CD4-positive, alpha-beta T cell (primary cell): ENCODE results near the gene ADAMTS17. TPM values are rescaled to one million over a fixed set of nuclear protein-coding genes. Genes with fewer than 3 reads are reported as not detected.

Experiments used
- ATAC-seq: fragments of 200-7000 bp; cut with Tn5 transposase; one replicate; pipeline ENCODE4 v1.10.0; 2022; ENCODE audit warnings: mild to moderate bottlenecking; ENCODE audit not compliant: poor library complexity
- CTCF ChIA-PET: fragments of 350-600 bp; sonication (Branson Sonifier 250); formaldehyde crosslinking; loops from one replicate; lab custom pipeline; 2021; ENCODE audit warnings: antibody characterized with exemption, inconsistent platforms; lab: Charles Lee
- POLR2A ChIA-PET: fragments of 350-600 bp; sonication (Branson Sonifier 250); formaldehyde crosslinking; loops from one replicate; lab custom pipeline; 2021; ENCODE audit warnings: antibody characterized with exemption, inconsistent platforms; lab: Charles Lee
- DNase-seq, 14 experiments: peaks; one replicate each; pipeline ENCODE4 v3.0.0-alpha.2; 2013 to 2020; ENCODE audit warnings: mixed read lengths in 2 of 14
- H3K27ac ChIP-seq, 2 donors: one replicate each; pipeline versions ENCODE4 v1.5.1 to v1.7.0; 2013; ENCODE audit warnings: low read length in 2 of 2, low read depth in 1 of 2, mild to moderate bottlenecking in 1 of 2
- H3K27me3 ChIP-seq, 2 experiments: 1 replicate in 1 of 2; 2 replicates in 1 of 2; pipeline versions ENCODE4 v1.6.1 to v1.7.0; 2013; ENCODE audit warnings: low read length in 2 of 2, control low read depth in 1 of 2, mild to moderate bottlenecking in 1 of 2, moderate library complexity in 1 of 2; ENCODE audit not compliant: insufficient read depth in 2 of 2, control insufficient read depth in 1 of 2
- H3K36me3 ChIP-seq: one replicate; pipeline ENCODE4 v1.6.1; 2013; ENCODE audit warnings: low read length, control low read depth; ENCODE audit not compliant: insufficient read depth
- H3K4me1 ChIP-seq: one replicate; pipeline ENCODE4 v1.6.1; 2013; ENCODE audit warnings: low read length, control low read depth; ENCODE audit not compliant: insufficient read depth
- H3K4me3 ChIP-seq: one replicate; pipeline ENCODE4 v1.5.1; 2013; ENCODE audit warnings: mild to moderate bottlenecking, low read length, moderate library complexity
- H3K9me3 ChIP-seq, 2 experiments: 1 replicate in 1 of 2; 2 replicates in 1 of 2; pipeline versions ENCODE4 v1.6.1 to v1.7.0; 2013; ENCODE audit warnings: low read length in 2 of 2, mild to moderate bottlenecking in 2 of 2, control low read depth in 1 of 2, moderate library complexity in 1 of 2; ENCODE audit not compliant: control insufficient read depth in 1 of 2, insufficient read depth in 1 of 2
- H3K27ac Mint-ChIP-seq: one replicate; pipeline ENCODE4 v1.8.0; 2020; ENCODE audit warnings: mixed read lengths
- H3K27me3 Mint-ChIP-seq: one replicate; pipeline ENCODE4 v1.8.0; 2021; ENCODE audit warnings: mixed read lengths
- H3K36me3 Mint-ChIP-seq: one replicate; pipeline ENCODE4 v1.8.0; 2021; ENCODE audit warnings: low read depth, mixed read lengths
- H3K4me1 Mint-ChIP-seq: one replicate; pipeline ENCODE4 v1.8.0; 2021; ENCODE audit warnings: low read depth, mixed read lengths
- H3K4me3 Mint-ChIP-seq: one replicate; pipeline ENCODE4 v1.8.0; 2020; ENCODE audit warnings: mild to moderate bottlenecking, mixed read lengths
- H3K9me3 Mint-ChIP-seq: one replicate; pipeline ENCODE4 v1.8.0; 2020; ENCODE audit warnings: mixed read lengths
- intact Hi-C, 2 experiments: fragments of 100-400 bp; cut with DNase I in 1 of 2; cut with micrococcal nuclease in 1 of 2; formaldehyde crosslinking; loops; one replicate each; pipeline versions ENCODE4 v1.15.1 to v1.9.0; 2023 to 2025; cut with DNase I, micrococcal nuclease
- total RNA-seq, 174 experiments: library from RNA in 2 of 174; stranded (reverse) in 2 of 174; gene quantifications; one replicate each; pipeline ENCODE4 v1.2.3 and lab custom pipeline; 2021 to 2026
- TF ChIP-seq, protein P1 (sequence below): fragments of 200-600 bp; IDR thresholded peaks from one replicate; pipeline ENCODE4 v1.8.0; 2022; ENCODE audit warnings: antibody characterized with exemption, mild to moderate bottlenecking

The ADAMTS17 gene
- total RNA-seq, 2 experiments from 2014 or later = 9.9 to 13.2 TPM

DNA sequence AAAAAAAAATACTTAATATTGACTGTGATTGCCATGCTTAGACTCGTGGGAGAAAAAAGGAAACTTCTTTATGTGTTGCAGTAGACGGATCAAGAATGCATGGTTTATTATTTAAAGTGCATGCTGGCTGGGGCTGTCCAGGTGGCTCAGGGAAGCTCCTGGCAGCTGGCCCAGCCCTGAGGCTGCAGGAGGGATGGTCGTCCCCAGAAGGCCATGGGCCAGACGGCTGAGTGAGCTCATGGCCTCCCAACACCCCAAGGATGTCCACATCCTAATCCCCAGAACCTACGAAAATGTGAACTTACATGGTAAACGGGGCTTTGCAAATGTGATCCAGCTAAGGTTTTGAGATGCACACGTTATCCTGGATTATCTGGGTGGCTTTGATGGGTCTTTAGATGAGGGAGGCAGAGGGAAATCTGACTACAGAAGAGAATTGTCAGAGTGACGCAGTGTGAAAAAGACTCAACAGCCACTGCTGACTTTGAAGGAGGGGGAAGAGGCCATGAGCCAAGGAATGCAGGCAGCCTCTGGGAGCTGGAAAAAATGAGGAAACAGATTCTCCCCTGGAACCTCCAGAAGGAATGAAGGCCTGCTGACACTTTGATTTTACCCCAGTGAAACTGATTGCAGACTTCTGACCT is 29.8 kb downstream of the ADAMTS17 start:
- Histone ChIP-seq H3K4me3 (no peak overlapping the region), H3K27me3 (no peaks in the 10 kb centered on the region), H3K9me3 (peaks cover 0 to 6% of the 10 kb centered on the region in 2 experiments), H3K4me1 (no peaks in the 10 kb centered on the region), H3K36me3 (peaks cover 3% of the 10 kb centered on the region), H3K27ac (no peak overlapping the region)
- ATAC-seq (no peak), DNase-seq (no peak)
- TF ChIP-seq, protein P1, sequence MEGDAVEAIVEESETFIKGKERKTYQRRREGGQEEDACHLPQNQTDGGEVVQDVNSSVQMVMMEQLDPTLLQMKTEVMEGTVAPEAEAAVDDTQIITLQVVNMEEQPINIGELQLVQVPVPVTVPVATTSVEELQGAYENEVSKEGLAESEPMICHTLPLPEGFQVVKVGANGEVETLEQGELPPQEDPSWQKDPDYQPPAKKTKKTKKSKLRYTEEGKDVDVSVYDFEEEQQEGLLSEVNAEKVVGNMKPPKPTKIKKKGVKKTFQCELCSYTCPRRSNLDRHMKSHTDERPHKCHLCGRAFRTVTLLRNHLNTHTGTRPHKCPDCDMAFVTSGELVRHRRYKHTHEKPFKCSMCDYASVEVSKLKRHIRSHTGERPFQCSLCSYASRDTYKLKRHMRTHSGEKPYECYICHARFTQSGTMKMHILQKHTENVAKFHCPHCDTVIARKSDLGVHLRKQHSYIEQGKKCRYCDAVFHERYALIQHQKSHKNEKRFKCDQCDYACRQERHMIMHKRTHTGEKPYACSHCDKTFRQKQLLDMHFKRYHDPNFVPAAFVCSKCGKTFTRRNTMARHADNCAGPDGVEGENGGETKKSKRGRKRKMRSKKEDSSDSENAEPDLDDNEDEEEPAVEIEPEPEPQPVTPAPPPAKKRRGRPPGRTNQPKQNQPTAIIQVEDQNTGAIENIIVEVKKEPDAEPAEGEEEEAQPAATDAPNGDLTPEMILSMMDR = no peak
- CTCF ChIA-PET = no interaction called here
- no peaks in the 10 kb centered on the region for H3K27me3 Mint-ChIP-seq
- peaks cover 21% of the 10 kb centered on the region for H3K36me3 Mint-ChIP-seq
- H3K27ac Mint-ChIP-seq = no peak overlapping the region
- peaks cover 10% of the 10 kb centered on the region for H3K4me1 Mint-ChIP-seq
- H3K9me3 Mint-ChIP-seq = no peaks in the 10 kb centered on the region
- H3K4me3 Mint-ChIP-seq = no peak overlapping the region
- intact Hi-C loops = loop anchor here in 1 of 2 experiments (5.0 kb wide), 1 partner anchor 50 kb away; no protein-coding TSS in a partner anchor
- POLR2A ChIA-PET = no interaction called here

DNA sequence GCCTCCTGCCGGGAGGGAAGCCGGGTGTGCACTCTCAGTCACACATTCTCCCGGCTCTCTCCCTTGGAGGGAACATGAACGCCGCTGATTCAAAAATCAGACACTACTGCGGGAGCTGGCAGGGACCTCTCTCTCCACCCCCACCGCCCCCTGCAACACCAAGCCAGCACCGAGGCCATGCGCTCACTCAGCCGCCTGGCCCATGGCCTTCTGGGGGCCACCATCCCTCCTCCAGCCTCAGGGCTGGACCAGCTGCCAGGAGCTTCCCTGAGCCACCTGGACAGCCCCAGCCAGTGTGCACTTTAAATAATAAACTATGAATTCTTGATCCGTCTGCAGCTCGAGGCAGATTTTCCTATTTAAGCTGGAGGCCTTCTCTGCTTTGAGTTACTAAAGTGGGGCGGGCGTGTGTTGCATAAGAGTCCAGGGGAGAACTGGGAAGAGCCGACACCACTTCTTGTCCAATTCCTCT is 30.6 kb downstream of the ADAMTS17 start:
- Histone ChIP-seq H3K36me3 (peaks cover 3% of the 10 kb centered on the region), H3K4me3 (no peak overlapping the region), H3K27ac (no peak overlapping the region), H3K27me3 (no peaks in the 10 kb centered on the region), H3K9me3 (peaks cover 0 to 6% of the 10 kb centered on the region in 2 experiments), H3K4me1 (no peaks in the 10 kb centered on the region)
- ATAC-seq = no peak
- Mint-ChIP-seq H3K27ac (no peak overlapping the region), H3K9me3 (no peaks in the 10 kb centered on the region), H3K27me3 (no peaks in the 10 kb centered on the region), H3K4me3 (no peak overlapping the region), H3K36me3 (peaks cover 17% of the 10 kb centered on the region), H3K4me1 (peaks cover 10% of the 10 kb centered on the region)
- POLR2A ChIA-PET = no interaction called here
- TF ChIP-seq, protein P1 = no peak
- CTCF ChIA-PET = no interaction called here
- intact Hi-C loops = loop anchor here in 1 of 2 experiments (5.0 kb wide), 1 partner anchor 49 kb away; no protein-coding TSS in a partner anchor
- no peak for DNase-seq

DNA sequence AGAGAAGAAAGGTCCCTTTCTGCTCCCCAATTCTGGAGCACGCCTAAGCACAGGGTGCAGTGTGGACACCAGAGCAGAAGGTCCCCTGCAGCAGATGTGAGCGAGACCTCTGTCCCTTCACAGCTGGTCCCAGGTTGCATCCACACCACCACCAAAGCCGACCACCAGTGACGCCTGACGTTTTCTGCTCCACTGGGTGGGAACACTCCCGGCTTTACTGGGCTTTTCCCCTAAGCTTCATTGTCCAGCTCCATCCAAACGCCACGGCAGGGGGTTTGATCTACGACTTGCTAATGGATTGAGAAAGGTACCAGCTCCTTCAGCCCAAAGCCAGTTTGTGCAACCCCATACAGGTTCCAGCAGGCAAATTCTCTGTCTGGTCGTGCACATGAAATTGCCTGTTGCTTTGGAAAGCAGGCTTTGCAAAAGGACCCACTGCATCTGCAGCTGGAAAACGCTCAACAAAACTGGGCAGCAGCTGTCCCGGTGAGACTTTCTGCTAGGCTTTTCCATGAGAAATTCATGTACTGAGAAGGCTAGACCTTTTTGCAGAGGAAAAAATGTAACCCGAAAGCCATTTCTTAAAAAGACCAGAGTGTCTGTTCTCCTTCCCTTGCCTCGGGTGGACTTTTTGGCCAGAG is 31.1 kb downstream of the ADAMTS17 start:
- DNase-seq (no peak), ATAC-seq (no peak)
- no peaks in the 10 kb centered on the region for H3K27me3 ChIP-seq
- peaks cover 3% of the 10 kb centered on the region for H3K36me3 ChIP-seq
- H3K4me1 ChIP-seq = no peaks in the 10 kb centered on the region
- Mint-ChIP-seq H3K9me3 (no peaks in the 10 kb centered on the region), H3K27me3 (no peaks in the 10 kb centered on the region), H3K27ac (no peak overlapping the region), H3K4me1 (peaks cover 10% of the 10 kb centered on the region), H3K36me3 (peaks cover 18% of the 10 kb centered on the region), H3K4me3 (no peak overlapping the region)
- no peak overlapping the region for H3K27ac ChIP-seq
- POLR2A ChIA-PET = no interaction called here
- CTCF ChIA-PET = no interaction called here
- TF ChIP-seq, protein P1 = no peak
- H3K9me3 ChIP-seq = peaks cover 0 to 6% of the 10 kb centered on the region in 2 experiments
- intact Hi-C loops = loop anchor here in 1 of 2 experiments (5.0 kb wide), 1 partner anchor 48 kb away; no protein-coding TSS in a partner anchor
- H3K4me3 ChIP-seq = no peak overlapping the region
